SK-N-SH treated with all-trans-retinoic acid at 6 μM for 48 hours (cell line): ENCODE measurements around the gene SGPL1.

Experiments used
- ATAC-seq: fragments of 200-7000 bp; cut with Tn5 transposase; 3 replicates; pipeline ENCODE4 v1.9.1; 2020; ENCODE audit warnings: mild to moderate bottlenecking, moderate library complexity
- ARNTL ChIP-seq: fragments of 450-650 bp; formaldehyde crosslinking; IDR thresholded peaks from 2 replicates; pipeline ENCODE4 v1.5.0; 2020; ENCODE audit warnings: low read depth, mild to moderate bottlenecking, moderate library complexity, borderline replicate concordance
- CREB5 ChIP-seq: fragments of 250-450 bp; sonication (Bioruptor Pico); IDR thresholded peaks from 2 replicates; pipeline ENCODE4 v1.5.1; 2020; ENCODE audit warnings: low read depth, mild to moderate bottlenecking, moderate library complexity
- CSRNP3 ChIP-seq: fragments of 250-450 bp; sonication (Bioruptor Pico); IDR thresholded peaks from 2 replicates; pipeline ENCODE4 v1.5.1; 2021; ENCODE audit warnings: mild to moderate bottlenecking, moderate library complexity
- ESRRG ChIP-seq: fragments of 250-450 bp; sonication (Bioruptor Pico); IDR thresholded peaks from 2 replicates; pipeline ENCODE4 v1.6.1; 2021; ENCODE audit warnings: mild to moderate bottlenecking
- GLIS3 ChIP-seq: fragments of 250-450 bp; sonication (Bioruptor Pico); IDR thresholded peaks from 2 replicates; pipeline ENCODE4 v1.5.0; 2020; ENCODE audit warnings: mild to moderate bottlenecking, moderate library complexity
- ISL1 ChIP-seq: fragments of 250-450 bp; sonication (Bioruptor Pico); IDR thresholded peaks from 2 replicates; pipeline ENCODE4 v2.1.2; 2022; ENCODE audit warnings: mild to moderate bottlenecking, moderate library complexity
- OSR1 ChIP-seq: fragments of 250-450 bp; sonication (Bioruptor Pico); IDR thresholded peaks from 2 replicates; pipeline ENCODE4 v1.8.0; 2022; ENCODE audit warnings: moderate library complexity, mild to moderate bottlenecking, inconsistent platforms
- PATZ1 ChIP-seq: fragments of 250-450 bp; sonication (Bioruptor Pico); IDR thresholded peaks from 2 replicates; pipeline ENCODE4 v1.8.0; 2020; ENCODE audit warnings: mild to moderate bottlenecking, moderate library complexity, borderline replicate concordance
- PPARA ChIP-seq: fragments of 250-450 bp; sonication (Bioruptor Pico); IDR thresholded peaks from 2 replicates; pipeline ENCODE4 v1.5.0; 2020; ENCODE audit warnings: mild to moderate bottlenecking, borderline replicate concordance
- RARB ChIP-seq: fragments of 250-450 bp; sonication (Bioruptor Pico); IDR thresholded peaks from 2 replicates; pipeline ENCODE4 v1.8.0; 2021; ENCODE audit warnings: mild to moderate bottlenecking, moderate library complexity
- TCF4 ChIP-seq: fragments of 250-450 bp; sonication (Bioruptor Pico); IDR thresholded peaks from 2 replicates; pipeline ENCODE4 v1.8.0; 2021; ENCODE audit warnings: mild to moderate bottlenecking, moderate library complexity, borderline replicate concordance
- TOX ChIP-seq: fragments of 250-450 bp; sonication (Bioruptor Pico); IDR thresholded peaks from 2 replicates; pipeline ENCODE4 v1.8.0; 2021; ENCODE audit warnings: mild to moderate bottlenecking, moderate library complexity, borderline replicate concordance
- ZC3H10 ChIP-seq: fragments of 250-450 bp; sonication (Bioruptor Pico); IDR thresholded peaks from 2 replicates; pipeline ENCODE4 v1.5.1; 2021; ENCODE audit warnings: mild to moderate bottlenecking, moderate library complexity
- ZFP3 ChIP-seq: fragments of 250-450 bp; sonication (Bioruptor Pico); IDR thresholded peaks from 2 replicates; pipeline ENCODE4 v1.5.0; 2020; ENCODE audit warnings: mild to moderate bottlenecking, moderate library complexity
- ZFP30 ChIP-seq: fragments of 450-650 bp; formaldehyde crosslinking; IDR thresholded peaks from 2 replicates; pipeline ENCODE4 v1.5.0; 2022; ENCODE audit warnings: mild to moderate bottlenecking, moderate library complexity
- ZNF565 ChIP-seq: fragments of 450-650 bp; formaldehyde crosslinking; conservative IDR thresholded peaks from 2 replicates; pipeline ENCODE4 v1.5.0; 2020; ENCODE audit warnings: low read depth, mild to moderate bottlenecking, moderate library complexity
- ZNF70 ChIP-seq: fragments of 450-650 bp; formaldehyde crosslinking; IDR thresholded peaks from 2 replicates; pipeline ENCODE4 v1.5.0; 2020; ENCODE audit warnings: mild to moderate bottlenecking, moderate library complexity
- ZNF8 ChIP-seq: fragments of 450-650 bp; formaldehyde crosslinking; IDR thresholded peaks from 2 replicates; pipeline ENCODE4 v1.5.0; 2020; ENCODE audit warnings: mild to moderate bottlenecking, moderate library complexity
- TF ChIP-seq, protein P1 (sequence below): fragments of 250-450 bp; sonication (Bioruptor Pico); IDR thresholded peaks from 2 replicates; pipeline ENCODE4 v1.8.0; 2021; ENCODE audit warnings: low read depth, mild to moderate bottlenecking, moderate library complexity, borderline replicate concordance

Gene SGPL1

DNA sequence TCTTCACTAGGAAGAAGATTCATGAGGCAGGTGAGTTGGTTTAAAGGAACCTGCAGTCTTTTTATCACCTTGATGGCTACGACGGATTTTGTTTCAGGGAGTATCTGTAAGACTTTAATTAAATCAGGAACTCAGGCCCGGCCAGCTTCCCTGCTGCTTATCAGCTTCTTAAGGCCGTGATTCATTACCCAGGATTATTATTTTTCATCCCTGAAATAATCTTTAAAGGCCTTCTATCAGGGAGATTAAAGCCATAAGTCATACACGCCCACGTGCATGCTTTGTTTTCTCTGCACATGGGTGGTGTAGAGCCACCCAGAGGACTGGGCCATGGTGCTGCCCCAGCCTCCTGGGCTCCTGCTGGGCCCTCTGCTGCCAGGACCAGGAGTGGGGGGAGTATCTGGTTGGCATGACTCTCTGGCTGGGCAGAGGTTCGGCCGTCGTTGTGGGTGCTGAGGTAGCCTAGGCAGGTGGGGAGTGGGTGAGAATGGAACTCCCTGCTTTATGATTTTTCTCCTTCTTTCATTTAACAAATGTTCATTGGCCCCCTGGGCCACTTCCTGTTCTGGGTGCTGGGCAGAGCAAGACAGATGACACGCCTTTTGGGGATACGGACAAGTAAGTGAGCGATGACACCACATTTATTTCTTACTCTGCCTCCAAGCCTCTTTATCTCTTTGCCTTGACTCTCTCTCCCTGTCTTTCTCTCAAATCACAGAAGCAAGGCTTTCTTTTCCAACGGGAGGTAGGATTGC is 111.6 kb downstream of the SGPL1 start:
- TF ChIP-seq PPARA, result no peak
- TF ChIP-seq, protein P1, sequence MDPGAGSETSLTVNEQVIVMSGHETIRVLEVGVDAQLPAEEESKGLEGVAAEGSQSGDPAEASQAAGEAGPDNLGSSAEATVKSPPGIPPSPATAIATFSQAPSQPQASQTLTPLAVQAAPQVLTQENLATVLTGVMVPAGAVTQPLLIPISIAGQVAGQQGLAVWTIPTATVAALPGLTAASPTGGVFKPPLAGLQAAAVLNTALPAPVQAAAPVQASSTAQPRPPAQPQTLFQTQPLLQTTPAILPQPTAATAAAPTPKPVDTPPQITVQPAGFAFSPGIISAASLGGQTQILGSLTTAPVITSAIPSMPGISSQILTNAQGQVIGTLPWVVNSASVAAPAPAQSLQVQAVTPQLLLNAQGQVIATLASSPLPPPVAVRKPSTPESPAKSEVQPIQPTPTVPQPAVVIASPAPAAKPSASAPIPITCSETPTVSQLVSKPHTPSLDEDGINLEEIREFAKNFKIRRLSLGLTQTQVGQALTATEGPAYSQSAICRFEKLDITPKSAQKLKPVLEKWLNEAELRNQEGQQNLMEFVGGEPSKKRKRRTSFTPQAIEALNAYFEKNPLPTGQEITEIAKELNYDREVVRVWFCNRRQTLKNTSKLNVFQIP (CRISPR knock-in tag), result no peak
- no peak for TF ChIP-seq ESRRG
- TF ChIP-seq ZFP3 (CRISPR knock-in tag), result no peak
- peak; percentile 54 for TF ChIP-seq ISL1 (CRISPR knock-in tag)

DNA sequence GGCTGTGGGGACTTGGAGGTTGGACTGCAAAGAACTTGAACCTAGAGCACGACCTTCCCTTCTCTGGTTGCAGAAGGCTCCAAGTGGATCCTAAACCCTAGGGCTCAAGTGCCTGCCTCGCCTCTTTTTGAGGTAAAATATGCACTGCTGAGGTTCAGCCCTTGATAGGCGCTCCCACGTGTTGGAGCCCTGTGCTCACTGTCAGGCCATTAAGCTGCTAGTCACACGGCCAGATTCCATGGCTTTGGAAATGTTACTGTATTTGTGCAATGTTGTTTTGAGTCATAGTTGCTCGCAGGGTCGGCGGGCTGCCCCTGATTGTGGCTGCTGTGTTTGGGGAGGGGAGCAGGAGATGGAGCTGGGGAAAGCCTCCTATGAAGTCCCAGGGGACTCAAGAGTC is 112.4 kb downstream of the SGPL1 start:
- TF ChIP-seq CREB5 (CRISPR knock-in tag), result no peak
- no peak for TF ChIP-seq ZFP3 (CRISPR knock-in tag)
- TF ChIP-seq, protein P1 (CRISPR knock-in tag), result no peak
- no peak for TF ChIP-seq TCF4 (CRISPR knock-in tag)
- TF ChIP-seq OSR1 (CRISPR knock-in tag), result no peak
- no peak for TF ChIP-seq ZC3H10
- TF ChIP-seq ZFP30 (CRISPR knock-in tag), result no peak
- TF ChIP-seq CSRNP3 (CRISPR knock-in tag), result no peak
- no peak for TF ChIP-seq PATZ1 (CRISPR knock-in tag)
- TF ChIP-seq ESRRG, result no peak
- TF ChIP-seq GLIS3 (CRISPR knock-in tag), result no peak
- no peak for TF ChIP-seq ZNF70 (CRISPR knock-in tag)
- TF ChIP-seq PPARA, result no peak
- no peak for TF ChIP-seq ZNF8
- TF ChIP-seq ISL1 (CRISPR knock-in tag), result no peak
- no peak for TF ChIP-seq TOX (CRISPR knock-in tag)
- ATAC-seq, result no peak

More for the DNA sequence above, 111.6 kb downstream of the SGPL1 start:
- ATAC-seq, result no peak

GRCh38 chr10:70930263-70931000 is 114.7 kb downstream of the SGPL1 start:
- no peak for TF ChIP-seq TCF4 (CRISPR knock-in tag)
- no peak for TF ChIP-seq OSR1 (CRISPR knock-in tag)
- TF ChIP-seq ZC3H10, result no peak
- no peak for TF ChIP-seq ZNF70 (CRISPR knock-in tag)
- TF ChIP-seq ZNF565 (CRISPR knock-in tag), result no peak
- no peak for TF ChIP-seq ISL1 (CRISPR knock-in tag)
- no peak for TF ChIP-seq ARNTL (CRISPR knock-in tag)
- no peak for TF ChIP-seq RARB
- no peak for TF ChIP-seq TOX (CRISPR knock-in tag)
- no peak for TF ChIP-seq ZFP3 (CRISPR knock-in tag)
- no peak for TF ChIP-seq PPARA
- no peak for TF ChIP-seq PATZ1 (CRISPR knock-in tag)
- ATAC-seq, result no peak
